Astrocyte of the hippocampus (primary cell): Measurements from ENCODE around the gene DSCAM.

ENCODE experiments used
- DNase-seq: peaks from one replicate; pipeline ENCODE4 v3.0.0; 2011; ENCODE audit warnings: low read depth, low spot score

The DSCAM gene

DNA sequence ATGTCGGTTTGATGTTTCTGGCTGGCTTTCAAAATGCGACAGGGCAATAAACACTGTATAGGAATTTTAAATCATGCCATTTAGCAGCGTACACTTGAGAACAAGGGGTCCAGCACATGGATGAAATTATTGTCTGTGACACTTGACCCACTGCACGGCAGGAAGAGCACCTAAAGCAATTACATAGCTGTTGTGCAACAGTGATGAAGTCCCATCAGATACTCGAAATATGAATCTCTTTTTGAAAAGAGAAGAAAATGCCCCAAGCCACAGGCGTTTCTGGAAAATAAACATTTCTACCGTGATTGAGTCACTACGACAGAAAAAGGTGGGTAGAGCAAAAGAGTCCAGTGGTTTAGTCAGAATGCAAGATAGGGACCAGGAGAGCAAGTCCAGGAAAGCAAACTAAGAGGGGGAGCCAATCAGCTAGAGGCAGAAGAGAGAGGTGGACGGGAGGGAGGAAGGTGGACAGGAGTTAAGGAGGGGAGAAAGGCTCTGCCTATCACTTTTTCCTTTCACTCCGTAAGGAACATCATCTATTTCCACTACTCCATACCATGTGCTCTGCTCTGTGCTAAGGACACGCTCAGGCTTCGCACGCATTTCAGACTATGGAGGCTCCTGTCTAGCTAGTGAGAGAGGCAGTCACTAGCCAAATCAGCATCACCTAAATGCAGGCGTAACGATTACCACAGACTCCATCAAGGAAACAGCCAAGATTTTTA is 6.4 kb downstream of the DSCAM start:
- DNase-seq, result no peak

DNA sequence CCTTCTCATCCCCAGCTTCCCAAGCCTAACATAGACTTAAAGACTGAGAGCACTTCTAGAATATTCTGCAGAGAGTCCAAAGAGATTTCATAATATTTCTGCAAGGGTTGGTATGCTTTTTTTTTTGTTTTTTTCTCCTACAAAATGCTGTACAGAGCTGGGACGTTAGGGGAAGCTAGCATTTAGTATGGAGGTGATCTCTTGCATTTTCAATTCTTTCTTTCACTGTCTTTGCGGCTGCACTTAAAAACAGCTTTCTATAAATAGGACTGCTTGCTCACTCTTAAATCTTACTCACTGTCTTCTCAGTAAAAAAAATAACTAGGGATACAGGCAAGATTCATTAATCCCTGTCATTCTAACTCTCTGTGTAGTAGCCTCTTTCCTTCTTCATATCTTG is 7.4 kb downstream of the DSCAM start:
- no peak for DNase-seq

GRCh38 chr21:40837456-40837855 is 9.5 kb downstream of the DSCAM start:
- peak; percentile 34 for DNase-seq

DNA sequence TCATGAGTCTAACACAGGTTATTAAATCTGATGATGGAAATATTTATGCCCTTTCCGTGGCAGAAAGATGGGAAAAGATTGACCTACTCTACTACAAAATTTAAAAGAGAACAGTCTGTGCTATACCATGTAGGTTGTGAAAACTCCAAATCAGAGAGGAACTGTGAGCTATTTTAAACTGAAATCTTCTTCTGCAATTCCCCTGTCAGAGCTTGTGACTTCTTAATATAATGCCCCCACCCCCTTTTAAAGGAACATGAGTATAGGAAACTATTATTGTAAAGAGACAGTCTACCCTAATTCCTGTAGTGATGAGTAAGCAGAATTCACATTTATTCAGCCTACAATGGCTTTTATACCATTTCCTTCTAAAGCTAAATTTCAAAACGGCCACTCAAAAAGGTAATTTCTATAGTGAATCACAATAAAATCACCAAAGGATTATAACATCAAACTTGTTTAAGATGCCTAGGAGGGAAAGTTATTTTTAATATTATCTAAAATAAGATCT is 11.7 kb downstream of the DSCAM start:
- no peak for DNase-seq

- DNase-seq, result no peak
Measured at GRCh38 chr21:40833184-40833583, 13.8 kb downstream of the DSCAM start.

GRCh38 chr21:40832316-40832715 is 14.6 kb downstream of the DSCAM start:
- no peak for DNase-seq

DNA sequence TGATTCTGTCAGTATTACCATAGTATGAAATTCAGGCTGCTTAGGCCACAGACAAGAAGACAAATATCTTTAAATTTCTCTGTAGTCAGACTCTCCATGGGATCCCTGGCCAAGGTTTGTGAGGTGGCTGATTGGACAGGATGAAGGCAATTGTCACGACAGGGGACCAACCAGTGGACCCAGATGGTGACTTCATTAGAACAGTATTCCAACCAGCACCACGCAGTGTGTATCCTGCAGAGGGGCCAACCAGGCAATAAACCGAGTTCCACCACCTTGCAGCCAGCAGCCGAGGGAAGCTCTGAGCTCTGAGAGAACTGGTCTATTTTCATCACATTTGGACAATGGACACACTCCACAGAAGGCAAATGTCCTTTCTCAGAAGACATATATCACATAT is 16.1 kb downstream of the DSCAM start:
- no peak for DNase-seq

- no peak for DNase-seq
Measured at GRCh38 chr21:40829791-40830190, 17.2 kb downstream of the DSCAM start.

- DNase-seq, result no peak
Measured at GRCh38 chr21:40829308-40829707, 17.6 kb downstream of the DSCAM start.

GRCh38 chr21:40827509-40827908 is 19.4 kb downstream of the DSCAM start:
- no peak for DNase-seq

DNA sequence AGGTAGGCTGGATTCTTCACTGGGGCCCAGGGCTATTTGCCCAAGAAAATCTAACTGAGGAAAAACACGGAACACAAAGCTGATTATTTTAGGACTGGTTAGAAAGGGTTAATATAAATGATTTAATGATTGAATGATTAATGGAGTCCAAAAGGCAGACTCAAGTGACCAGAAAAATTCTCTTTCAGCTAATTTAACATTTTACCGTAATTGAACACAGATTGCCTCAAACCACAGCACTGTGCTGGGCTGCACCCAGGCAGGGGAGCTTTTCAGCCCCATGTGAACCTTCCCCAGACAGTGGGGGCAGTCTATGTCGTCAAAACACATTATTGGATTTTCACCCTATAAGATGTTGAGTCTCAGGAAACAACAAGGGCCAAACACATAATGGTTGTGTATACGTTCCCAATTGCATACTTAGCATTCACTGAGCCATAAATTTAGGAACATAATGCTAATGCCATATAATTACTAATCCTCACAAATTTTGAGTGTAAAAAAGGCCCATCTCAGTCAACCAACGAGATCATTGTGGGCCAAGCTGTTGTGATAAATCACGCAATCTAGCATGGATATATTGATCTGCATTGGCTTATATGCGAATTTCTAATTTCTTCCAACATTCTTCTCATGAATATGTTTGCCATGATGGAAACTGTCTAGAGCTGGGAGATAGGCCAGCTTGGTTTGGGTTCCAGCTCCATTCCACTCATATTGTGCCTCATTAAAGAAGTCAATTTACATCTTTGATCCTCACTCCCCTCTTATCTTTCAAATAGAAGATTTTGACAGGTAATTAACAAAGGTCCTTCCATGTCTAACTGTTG is 27.7 kb downstream of the DSCAM start:
- no peak for DNase-seq

DNA sequence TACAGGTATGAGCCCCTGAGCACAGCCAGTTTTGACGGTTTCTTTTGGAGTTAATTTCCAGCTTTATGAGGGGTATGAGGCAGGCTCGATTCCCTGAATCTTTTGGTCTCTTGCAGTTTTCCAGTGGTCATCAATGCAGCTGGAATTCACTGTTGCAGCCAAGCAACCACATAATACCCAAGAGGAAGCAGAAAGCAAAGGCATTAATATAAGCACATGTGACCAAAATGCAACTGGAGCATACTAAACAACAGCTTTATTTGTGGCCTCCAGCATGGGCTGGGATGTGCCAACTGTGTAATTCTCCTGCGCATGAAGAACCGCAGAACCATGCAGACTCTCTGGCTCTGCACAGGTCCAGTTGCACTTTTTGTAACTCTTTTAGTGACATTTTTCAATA is 33.0 kb downstream of the DSCAM start:
- no peak for DNase-seq

- DNase-seq, result no peak
Measured at GRCh38 chr21:40809673-40810197, 37.2 kb downstream of the DSCAM start.

- DNase-seq, result no peak
Measured at GRCh38 chr21:40803101-40803500, 43.9 kb downstream of the DSCAM start.

DNA sequence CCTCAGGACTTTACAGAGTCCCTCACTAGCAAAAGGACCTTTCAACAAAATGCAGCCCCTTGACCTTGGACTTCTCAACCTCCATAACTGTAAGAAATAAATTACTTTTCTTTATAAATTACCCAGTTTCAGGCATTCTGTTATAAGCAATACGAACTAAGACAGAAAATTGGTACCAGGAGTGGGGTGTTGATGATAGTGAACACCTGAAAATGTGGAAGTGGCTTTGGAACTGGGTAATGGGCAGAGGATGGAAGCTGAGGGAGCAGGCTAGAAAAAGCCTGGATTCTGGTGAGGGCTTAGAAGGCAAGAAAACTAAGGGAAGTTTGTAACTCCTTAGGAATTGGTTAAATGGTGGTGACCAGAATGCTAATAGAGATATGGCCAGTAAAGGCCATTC is 46.8 kb downstream of the DSCAM start:
- DNase-seq, result no peak

DNA sequence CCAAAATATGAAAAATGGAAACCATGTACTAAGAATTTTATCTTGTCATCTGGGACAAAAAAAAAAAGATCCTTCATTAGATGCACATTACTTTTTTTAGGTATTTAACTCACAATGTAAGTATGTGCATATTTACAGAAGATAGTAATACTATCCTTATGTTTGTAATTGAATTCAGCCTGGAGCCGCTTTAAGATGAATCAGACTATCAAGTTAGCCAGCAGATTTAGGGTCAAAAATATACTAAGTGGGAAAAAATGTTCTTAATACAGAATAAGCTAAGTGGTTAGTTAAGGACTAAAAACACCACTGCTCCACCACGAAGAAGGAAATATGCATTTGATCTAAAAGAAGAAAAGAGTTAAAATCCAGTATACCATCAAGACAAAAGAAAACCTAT is 49.1 kb downstream of the DSCAM start:
- no peak for DNase-seq

DNA sequence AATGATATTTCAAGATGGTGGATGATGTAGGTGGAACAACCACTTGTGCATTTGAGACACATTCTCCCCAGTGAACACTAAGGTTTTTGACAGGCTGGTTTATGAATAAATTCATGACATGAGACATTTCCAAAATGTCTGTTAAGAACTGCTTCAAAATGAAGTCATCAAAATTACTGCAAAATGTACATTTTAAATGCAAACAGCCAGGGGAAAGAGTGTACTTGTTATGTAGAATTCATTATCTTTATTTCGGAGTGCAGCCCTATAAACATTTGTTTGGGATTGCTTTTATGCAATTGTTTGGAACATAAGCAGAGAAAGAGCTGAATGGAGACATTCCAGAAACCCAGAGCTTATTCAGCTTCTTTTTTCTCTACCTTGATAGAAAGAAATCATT is 49.5 kb downstream of the DSCAM start:
- no peak for DNase-seq

GRCh38 chr21:40796464-40796863 is 50.5 kb downstream of the DSCAM start:
- DNase-seq, result no peak

DNA sequence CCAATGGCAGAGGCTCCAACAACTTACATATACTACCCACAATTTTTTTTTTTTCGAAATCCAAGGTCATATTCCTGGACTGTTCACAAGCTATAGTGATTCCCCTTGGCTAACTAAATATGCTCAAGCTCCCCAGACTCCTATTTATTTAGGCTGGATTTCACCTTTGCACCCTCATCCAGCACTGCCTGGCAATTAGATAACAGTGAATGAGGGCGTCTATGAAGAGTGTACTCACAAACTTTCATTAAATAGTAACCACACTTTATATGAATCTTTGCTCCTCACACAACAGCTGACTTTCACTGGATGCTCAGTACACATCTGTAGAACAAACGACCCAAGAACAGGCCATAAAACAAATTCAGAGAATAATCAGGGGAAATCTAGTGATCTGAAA is 51.6 kb downstream of the DSCAM start:
- no peak for DNase-seq

- DNase-seq, result peak; percentile 49
Measured at GRCh38 chr21:40792691-40793456, 54.1 kb downstream of the DSCAM start.

DNA sequence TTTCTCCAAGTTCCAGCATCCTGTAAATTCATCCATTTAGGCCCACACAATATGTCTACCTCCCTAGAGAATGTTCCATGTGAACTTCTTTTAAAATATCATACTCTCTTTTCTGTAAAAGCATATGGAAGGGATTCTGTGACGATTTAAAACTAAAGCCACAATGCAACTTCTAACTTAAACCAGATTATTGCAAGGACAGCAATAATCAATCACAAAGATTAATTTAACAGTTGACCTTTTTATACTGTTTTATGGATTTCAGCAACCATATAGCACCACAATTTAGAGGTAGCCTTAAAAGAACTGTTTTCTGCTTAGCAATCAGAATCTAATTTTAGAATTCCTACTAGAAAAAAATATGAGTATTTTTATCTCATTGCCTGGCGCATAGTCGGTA is 58.3 kb downstream of the DSCAM start:
- DNase-seq, result no peak

- no peak for DNase-seq
Measured at GRCh38 chr21:40783404-40783803, 63.6 kb downstream of the DSCAM start.
